WERI-Rb-1 (cell line): ENCODE data around the gene DACH1.

Experiments used
- DNase-seq: peaks from one replicate; pipeline ENCODE4 v3.0.0-alpha.2; 2020
- H3K27ac ChIP-seq: fragments of 250-450 bp; sonication (Bioruptor Pico); 2 replicates; pipeline ENCODE4 v1.5.1; 2020; ENCODE audit warnings: mild to moderate bottlenecking, moderate library complexity
- H3K27me3 ChIP-seq: fragments of 250-450 bp; sonication (Bioruptor Pico); 2 replicates; pipeline ENCODE4 v1.5.1; 2021; ENCODE audit warnings: mild to moderate bottlenecking, low read depth, moderate library complexity; ENCODE audit not compliant: insufficient read depth, severe bottlenecking
- H3K36me3 ChIP-seq: fragments of 250-450 bp; sonication (Bioruptor Pico); 2 replicates; pipeline ENCODE4 v1.5.1; 2020; ENCODE audit warnings: mild to moderate bottlenecking, moderate library complexity
- H3K4me3 ChIP-seq: 2 replicates; pipeline ENCODE4 v1.5.1; 2011; ENCODE audit warnings: low read depth, mild to moderate bottlenecking, control low read depth, low read length
- H3K9me3 ChIP-seq: fragments of 250-450 bp; sonication (Bioruptor Pico); 2 replicates; pipeline ENCODE4 v1.5.1; 2021; ENCODE audit warnings: mild to moderate bottlenecking, moderate library complexity; ENCODE audit not compliant: severe bottlenecking
- TF ChIP-seq, protein P1 (sequence below): IDR thresholded peaks from 2 replicates; pipeline ENCODE4 v1.5.1; 2011; ENCODE audit warnings: low read depth, mild to moderate bottlenecking, control low read depth, inconsistent platforms, low read length

DACH1 gene

GRCh38 chr13:71798707-71799106 is 68.3 kb downstream of the DACH1 start:
- DNase-seq, result no peak
- Histone ChIP-seq H3K27ac (0 out of 2 replicates have a peak overlapping the region, but pooled peaks have one; percentile 2), H3K9me3 (no peaks in the 10 kb centered on the region), H3K36me3 (no peaks in the 10 kb centered on the region), H3K27me3 (no peaks in the 10 kb centered on the region), H3K4me3 (no peak overlapping the region)
- TF ChIP-seq, protein P1, sequence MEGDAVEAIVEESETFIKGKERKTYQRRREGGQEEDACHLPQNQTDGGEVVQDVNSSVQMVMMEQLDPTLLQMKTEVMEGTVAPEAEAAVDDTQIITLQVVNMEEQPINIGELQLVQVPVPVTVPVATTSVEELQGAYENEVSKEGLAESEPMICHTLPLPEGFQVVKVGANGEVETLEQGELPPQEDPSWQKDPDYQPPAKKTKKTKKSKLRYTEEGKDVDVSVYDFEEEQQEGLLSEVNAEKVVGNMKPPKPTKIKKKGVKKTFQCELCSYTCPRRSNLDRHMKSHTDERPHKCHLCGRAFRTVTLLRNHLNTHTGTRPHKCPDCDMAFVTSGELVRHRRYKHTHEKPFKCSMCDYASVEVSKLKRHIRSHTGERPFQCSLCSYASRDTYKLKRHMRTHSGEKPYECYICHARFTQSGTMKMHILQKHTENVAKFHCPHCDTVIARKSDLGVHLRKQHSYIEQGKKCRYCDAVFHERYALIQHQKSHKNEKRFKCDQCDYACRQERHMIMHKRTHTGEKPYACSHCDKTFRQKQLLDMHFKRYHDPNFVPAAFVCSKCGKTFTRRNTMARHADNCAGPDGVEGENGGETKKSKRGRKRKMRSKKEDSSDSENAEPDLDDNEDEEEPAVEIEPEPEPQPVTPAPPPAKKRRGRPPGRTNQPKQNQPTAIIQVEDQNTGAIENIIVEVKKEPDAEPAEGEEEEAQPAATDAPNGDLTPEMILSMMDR, result no peak

GRCh38 chr13:71797517-71797916 is 69.5 kb downstream of the DACH1 start:
- no peak overlapping the region for H3K4me3 ChIP-seq
- DNase-seq, result no peak
- H3K27me3 ChIP-seq, result no peaks in the 10 kb centered on the region
- H3K9me3 ChIP-seq, result no peaks in the 10 kb centered on the region
- no peak overlapping the region for H3K27ac ChIP-seq
- H3K36me3 ChIP-seq, result no peaks in the 10 kb centered on the region
- TF ChIP-seq, protein P1, result no peak

DNA sequence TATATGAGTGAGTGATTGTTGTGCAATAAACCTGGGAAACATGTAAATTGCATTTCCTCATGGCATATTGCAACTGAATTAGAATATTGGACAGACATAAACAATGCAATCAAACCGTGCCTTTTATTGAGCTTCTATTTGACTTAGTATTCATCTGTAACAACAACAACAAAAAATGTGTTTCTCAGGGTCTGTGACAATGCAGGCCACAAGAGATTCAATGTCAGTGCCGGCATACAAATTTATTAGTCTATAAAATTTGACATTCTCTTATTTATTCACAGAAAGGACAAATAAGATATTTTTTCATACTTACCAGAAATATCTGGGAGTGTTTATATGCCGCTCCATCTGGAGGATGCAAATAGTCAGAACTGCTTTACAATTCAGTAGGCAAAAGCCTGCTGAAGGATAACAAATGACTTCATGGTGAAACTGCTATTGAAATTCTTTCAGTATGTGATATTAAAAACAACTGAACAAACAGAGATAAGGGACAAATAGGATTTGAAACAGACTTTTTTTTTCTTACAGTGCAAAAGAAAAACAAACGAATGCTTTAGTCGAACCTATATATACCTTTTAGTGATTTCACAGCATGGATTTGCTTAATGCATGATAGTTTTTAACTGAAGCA is 77.2 kb downstream of the DACH1 start:
- Histone ChIP-seq H3K27ac (no peak overlapping the region), H3K9me3 (no peaks in the 10 kb centered on the region), H3K36me3 (no peaks in the 10 kb centered on the region), H3K4me3 (no peak overlapping the region), H3K27me3 (no peaks in the 10 kb centered on the region)
- TF ChIP-seq, protein P1, result no peak
- DNase-seq, result no peak

- H3K9me3 ChIP-seq, result no peaks in the 10 kb centered on the region
- H3K4me3 ChIP-seq, result no peak overlapping the region
- TF ChIP-seq, protein P1, result no peak
- no peaks in the 10 kb centered on the region for H3K36me3 ChIP-seq
- DNase-seq, result no peak
- no peaks in the 10 kb centered on the region for H3K27me3 ChIP-seq
- no peak overlapping the region for H3K27ac ChIP-seq
Measured at GRCh38 chr13:71789037-71789436, 78.0 kb downstream of the DACH1 start.

DNA sequence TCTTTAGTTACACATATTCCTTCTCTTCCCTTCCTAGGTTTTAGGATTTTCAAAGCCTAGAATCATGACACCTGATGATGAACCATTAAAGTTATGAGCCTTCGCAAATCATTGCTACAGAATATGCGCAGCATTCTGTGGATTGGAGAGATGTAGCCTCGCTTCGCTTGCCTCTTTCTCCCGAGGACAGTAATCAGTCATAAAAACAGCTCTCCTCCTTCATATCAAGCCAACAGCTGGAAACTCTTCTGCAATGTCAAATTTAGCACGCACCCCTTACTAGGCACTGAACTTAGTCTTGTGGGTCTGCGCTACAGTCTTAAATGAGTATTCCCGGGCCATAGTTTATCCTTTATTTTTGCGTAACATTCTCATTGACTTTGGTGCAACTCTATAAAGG is 79.6 kb downstream of the DACH1 start:
- H3K27me3 ChIP-seq, result no peaks in the 10 kb centered on the region

More for the DNA sequence above, 79.6 kb downstream of the DACH1 start:
- TF ChIP-seq, protein P1, result no peak
- Histone ChIP-seq H3K36me3 (no peaks in the 10 kb centered on the region), H3K4me3 (no peak overlapping the region), H3K27ac (no peak overlapping the region), H3K9me3 (no peaks in the 10 kb centered on the region)
- DNase-seq, result no peak
